HG03469 (cell line): ENCODE measurements around the gene DST.

Experiments
- ATAC-seq: cut with Tn5 transposase; IDR thresholded peaks from one replicate; pipeline ENCODE4 v1.9.1; 2021; ENCODE audit warnings: mild to moderate bottlenecking, moderate library complexity, moderate number of reproducible peaks; ENCODE audit not compliant: unreplicated experiment

DST gene

DNA sequence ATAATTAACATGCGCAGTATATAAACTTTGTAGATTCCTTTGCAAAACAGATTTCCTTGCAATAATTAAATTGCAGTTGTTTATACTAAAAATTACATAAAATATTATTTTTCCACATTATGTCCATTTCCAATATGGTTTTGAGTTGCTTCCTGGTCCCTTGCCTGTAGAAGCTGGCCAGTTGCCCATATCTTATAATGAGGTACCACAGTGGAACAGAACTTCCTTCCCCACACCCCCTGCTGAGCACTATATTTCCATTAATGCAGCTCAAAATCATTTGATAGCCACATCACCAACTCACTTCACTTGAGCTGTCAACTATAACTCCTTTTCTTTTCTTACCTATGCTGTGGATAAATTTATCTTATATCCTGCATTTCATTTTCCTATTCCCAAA, 194.6 kb downstream of the DST start:
- no peak for ATAC-seq

DNA sequence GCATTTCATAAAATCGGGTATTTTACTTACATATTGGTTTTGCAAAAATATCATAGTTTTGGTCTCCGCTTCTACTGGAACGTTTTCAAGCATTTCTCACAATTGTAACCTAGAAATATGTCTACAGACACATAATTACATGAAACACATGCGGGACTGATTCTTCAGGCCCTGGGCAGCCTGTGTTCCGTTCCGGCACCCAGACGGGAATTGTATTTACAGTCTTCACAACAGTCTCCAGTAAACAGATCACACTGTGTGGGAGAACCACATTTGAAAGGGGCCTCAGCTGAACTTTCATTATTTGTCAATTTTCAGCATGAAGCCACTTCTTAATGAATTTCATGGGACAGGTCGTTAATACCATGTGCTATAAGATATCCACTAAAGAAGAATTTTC, 196.9 kb downstream of the DST start:
- ATAC-seq: no peak

DNA sequence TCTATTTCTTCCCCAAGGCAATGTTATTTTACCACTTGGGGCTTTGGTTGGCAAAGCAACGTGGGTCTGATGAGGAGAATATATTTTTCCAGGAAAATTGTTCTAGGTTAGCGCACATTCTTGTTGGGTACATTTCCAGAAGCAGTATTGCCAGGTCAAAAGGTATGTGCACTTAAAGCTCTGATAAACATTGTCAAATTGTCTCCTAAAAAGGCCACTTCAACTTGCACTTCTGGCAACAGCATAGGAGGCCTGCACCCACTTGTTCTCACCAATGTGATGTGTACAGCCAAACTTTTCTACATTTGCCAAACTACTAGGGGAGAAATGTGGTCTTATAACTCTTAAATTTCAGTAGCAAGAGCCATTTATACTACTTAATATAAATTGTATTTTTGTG, 197.8 kb downstream of the DST start:
- ATAC-seq: no peak

DNA sequence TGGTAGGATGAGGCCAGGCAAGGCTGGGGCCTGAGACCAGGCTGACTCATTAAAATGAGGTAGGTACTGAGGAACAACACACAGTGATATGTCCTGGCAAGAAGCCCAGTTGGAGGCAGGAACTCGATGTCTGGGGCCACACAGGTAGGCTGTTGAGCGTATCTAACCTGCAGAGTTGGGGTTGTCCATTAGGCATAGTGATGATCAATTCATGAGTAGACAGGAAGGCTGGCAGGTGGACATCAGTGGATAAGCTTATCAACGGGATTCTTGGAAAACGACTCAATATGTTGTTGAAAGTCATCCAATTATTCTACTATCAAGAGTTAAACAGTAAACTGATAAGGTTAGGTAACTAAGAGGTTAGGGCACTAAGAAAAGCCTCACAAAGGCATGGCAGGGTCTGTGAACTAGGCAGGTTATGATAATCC, 202.1 kb downstream of the DST start:
- no peak for ATAC-seq

DNA sequence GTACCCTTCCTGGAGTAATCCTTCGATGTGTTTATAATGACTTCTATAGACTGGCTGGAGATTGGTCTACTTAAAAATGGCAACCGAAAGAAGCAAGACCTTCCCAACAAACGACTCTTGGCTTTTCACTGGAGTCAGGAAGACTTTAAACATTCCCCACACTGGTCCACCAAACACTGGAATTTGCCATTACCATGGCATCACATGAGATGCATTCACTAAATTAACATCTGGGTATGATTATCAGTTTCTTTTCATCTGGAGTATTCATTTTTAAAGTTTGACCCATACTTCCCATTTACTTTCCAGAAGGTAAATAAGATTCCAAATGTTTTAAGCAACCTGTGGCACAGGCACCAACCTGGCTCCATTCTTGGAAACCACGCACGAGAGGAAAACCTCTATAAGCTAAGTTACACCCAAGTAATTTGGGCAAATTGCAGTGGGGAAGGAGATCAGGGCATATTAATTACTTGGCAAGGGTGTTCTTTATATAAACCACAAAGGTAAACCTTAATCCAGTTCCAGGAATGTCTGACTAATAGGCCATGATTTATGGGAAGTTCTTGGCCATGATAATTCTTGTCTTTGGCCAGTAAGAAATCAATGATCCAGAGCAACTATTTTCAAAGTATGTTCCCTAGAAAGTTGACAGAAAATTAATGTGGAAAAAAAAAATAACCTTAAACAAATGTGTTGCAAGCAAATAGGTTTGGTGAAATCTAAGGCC, 205.4 kb downstream of the DST start:
- ATAC-seq: no peak

DNA sequence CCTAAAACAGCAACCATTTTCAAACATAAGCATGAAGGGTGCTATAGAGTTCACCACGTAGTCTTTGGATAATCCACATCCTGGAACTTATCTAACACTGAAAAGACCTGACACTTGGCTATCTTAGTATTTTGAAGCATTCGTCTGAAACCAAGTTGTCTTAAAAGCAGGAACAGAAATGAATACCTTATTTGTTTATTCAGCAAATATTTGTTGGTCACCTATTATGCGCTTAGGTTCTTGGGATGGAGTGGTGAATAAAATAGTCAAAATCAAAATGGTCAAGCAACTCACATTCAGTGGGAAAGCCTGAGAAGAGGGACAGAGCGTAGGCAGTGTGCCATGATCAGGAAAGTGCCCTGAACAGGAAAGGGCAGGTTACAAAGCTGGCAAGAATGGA, 206.9 kb downstream of the DST start:
- ATAC-seq: no peak

DNA sequence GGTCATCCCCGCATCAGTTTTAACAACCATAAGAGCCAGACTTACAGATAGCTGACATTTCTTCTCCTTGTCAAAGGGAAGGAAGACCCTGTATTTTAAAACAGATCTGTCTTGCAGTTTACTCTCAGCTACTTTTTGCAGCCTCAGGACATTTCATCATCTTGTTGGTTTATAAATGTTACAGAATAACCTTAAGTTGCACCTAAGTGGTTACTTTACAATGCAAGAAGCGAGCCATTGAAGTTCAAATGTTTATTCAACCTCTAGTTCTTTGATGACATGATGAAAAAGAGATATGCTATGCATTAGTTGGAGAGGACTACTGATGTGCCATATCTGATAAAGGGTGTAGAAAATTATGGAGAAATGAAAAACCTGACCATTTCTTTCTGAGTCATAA, 207.4 kb downstream of the DST start:
- ATAC-seq: no peak

DNA sequence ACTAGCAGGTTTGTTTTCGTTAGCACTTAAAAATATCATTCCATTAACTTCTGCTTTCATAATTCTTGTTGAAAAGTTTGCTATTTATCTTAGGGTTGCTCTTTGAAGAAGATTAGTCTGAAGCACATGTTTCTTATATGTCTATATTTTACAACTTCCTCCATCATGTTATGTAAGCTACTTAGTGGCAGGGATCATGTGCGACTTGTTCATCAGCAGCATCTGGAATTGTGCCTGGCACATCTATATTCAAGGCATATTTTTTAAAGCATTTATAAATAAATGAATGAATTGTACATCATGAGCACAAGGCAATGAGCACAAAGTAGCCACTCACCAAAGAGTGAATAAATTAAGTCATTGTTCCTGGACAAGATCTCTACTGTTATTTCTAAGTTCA, 208.1 kb downstream of the DST start:
- ATAC-seq: no peak

DNA sequence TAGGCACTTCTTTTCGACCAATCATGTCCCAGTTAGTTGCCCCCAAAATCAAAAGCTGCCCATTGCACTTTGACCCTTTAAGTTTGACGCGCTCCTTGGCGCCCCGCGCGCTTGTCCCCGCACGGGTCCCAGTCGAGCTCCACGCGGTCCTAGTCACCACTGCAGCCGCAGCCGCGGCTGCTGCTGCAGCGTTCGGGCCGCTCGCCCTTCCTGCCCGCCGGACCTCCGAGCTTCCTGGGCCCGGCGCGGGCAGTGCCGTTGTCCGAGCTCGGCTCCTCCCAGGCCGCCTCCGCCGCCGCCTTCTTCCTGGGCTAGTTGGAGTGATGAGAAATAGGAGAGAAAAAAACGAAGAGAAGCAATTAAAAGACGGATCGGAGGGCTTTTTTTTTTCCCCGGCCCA, 209.6 kb downstream of the DST start:
- ATAC-seq: no peak

DNA sequence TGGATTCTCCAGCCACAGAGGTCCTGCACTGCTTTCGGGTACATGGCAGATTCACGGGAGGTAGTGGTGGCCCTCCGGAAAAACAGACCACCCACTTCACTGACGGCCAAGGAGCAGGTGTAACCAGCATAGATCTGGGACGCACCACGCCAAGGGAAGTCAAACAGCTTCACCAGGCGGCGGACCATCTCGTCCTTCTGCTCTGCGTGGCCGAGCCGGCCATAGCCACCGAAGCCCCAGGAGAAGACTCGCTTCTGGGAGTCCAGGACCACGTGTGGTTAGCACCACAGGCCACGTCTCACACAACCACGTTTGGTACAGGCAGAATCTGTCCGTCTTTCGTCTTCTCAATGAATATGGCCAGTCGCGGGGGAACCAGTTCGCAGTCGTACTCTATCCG, 210.5 kb downstream of the DST start:
- ATAC-seq: no peak

DNA sequence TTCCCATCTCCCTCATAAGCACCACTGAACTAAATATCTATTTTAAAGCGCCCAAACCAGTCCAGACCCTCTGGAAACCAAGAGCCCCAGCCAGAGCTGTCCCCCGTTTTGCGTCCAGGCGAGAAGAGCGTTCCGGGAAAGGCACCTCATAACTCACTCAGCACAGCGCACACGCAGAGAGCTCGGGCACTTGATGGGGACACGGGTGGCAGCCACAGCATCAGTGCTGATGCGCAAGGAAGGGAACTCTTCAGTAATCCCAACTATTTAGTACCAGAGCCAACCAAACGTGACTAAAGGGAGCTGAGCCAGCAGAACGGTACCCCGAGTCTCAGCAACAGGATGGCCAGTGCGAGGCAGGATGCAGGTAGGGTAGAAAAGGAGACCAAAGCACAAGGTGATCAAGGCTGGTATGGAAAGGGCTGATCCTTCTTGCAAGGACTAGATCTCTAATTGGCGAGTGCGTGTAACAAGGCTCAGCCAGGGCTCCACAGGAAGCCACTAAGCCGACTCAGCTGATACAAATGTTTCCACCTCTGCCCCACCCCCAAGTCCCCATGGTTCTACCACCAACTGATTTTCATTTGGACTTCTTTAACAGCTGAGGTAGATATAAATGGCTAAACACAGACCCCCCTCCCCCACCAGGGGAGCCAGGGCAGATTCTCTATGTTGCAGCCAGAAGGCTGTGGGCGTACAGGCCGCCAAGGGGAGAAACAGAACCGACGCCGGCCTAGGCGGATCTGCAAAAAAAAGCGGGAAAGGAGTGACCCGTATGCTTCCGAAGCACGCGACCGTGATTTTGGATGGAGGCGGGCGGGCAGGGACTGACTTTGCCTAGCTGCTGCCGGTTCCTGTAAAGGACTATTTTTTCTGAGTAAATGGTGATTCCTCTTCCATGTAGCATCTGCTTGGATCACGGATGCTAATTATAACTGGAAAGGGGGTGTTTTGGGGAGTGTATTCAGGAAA, 211.8 kb downstream of the DST start:
- ATAC-seq: no peak

DNA sequence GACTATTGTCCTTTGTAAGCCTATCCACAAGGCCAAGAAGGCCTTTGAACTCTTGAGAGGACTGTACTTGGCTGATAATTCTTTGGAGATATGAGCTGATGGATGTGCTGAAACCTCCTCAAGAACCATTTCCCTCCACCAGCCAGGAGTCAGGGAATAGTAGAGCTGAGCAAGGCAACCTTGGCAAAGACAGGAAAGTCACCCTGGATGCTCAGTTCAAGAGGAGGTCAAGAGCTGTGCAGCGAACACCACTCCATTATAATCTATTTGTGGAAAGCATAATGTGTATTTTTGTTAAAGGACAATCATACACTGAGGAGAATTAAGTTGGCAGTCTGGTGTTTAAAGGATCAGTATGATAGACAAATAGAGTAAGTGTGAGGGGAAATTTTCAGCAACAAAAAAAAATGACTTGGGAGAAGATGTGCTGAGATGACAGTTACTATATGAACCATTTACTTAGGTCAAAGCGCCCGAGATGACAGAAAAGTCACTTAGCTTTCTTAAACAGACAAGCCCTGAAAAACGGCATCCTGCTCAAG, 218.1 kb downstream of the DST start:
- ATAC-seq: no peak

DNA sequence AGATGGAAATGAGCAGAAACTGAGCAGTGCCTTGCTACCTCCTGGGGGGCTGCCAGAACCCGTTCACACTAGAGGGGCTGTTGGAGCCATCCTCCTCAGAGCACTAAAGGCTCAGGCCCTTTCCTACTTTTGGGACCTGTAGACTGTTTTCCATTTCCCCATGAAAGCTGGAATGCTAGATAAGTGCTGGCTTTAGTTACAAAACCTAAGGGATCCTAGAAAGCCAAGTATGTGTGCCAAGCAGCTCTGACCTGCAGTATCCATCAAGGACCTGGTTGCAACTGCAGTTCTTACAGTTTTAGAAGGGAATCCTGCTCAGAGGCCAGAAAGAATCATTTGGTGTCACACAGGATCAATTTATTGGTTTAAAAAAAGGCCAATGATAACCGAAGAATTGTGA, 218.6 kb downstream of the DST start:
- ATAC-seq: no peak

DNA sequence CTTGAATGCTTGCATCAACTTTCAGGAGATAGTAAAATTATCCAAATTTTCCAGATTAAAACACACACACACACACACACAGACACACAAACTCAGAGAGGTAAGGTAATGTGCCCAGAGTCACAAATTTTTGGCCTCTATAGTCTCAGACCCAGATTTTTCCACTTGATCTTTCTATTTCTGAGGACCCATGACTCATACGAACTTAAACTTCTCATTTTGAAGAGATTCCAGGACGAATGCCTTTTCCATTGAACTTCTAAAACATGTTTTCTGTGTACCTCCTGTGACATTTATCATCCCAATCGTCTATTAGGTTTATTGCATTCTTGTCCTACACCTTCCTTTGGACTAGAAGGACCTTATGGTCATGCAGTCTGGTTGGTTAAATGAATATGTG, 222.4 kb downstream of the DST start:
- ATAC-seq: no peak

DNA sequence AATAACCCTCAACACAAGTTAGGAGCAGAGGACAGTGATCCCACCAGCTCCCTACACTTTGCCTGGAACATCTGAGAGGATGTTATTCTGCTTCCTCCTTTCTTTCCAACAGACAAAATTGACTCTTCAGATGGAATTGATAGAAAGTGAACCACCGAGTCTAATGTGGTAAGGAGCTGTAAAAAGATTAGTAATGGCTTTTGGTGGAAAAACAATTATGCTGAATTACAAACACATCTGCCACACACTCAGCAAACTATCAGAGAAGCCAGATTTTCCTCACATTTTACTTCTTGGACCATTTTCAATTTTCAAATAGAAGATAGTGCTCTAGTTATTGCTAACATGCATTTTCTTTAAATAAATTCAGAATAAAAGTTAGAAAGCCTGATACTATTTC, 223.5 kb downstream of the DST start:
- no peak for ATAC-seq

DNA sequence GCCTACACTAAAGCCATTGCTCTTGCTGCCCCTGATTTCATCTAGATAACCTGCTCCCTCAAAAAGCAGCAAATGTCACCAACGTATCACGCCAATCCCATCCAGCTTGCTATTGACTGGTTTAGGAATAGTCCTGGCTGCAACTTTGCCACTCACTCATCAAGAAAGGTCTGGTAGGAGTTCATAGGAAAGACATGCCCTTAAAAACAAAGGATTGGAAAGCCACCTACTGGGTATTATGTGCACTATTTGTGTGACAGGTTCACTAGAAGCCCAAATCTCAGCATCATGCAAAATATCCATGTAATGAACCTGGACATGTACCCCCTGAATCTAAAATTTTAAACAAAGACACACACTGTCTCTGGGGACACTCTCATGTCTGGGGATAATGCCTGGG, 224.9 kb downstream of the DST start:
- no peak for ATAC-seq

DNA sequence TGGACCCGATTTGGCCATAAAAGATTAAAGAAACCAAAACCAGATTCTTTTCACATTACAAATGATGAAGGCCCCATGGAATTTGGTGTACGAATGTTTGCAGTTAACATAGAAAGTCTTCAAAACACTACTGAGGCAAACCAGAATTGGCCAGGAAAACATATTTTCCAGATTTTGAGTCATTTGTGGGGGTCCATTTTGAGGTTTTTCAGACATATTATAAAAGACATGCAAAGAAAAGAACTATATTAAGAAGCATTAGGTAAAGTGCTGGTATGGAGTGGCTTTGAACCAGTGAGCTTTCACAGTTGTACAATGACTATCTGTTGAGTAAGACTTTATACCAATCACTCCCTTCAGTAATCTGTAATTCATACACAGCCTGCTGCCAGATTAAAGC, 226.4 kb downstream of the DST start:
- ATAC-seq: no peak

DNA sequence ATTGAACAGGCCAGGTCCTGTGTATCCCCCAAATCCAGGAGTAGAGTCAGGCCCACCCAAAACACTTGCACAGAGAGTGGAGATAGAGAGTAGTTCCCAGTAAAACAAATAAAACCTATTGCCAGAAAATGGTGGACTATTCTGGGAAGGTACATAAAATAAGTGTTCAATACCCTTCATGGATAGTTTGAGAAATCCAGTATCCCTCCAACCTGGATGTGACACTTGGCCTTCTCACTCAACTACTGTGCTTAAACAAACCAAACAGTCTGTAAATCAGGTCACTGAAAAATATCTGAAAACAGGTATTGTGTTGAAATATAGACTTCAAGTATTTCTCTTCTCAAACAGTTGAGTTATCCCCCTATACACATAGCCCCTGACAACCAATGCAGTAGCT, 233.7 kb downstream of the DST start:
- ATAC-seq: no peak
